ENCODE measurements around the gene PUS1.
"Not testable (repeated sequence)": the region's sequence is repeated elsewhere in the genome, so short reads cannot be mapped to it uniquely, and the experiment has no call there.

The PUS1 gene

DNA sequence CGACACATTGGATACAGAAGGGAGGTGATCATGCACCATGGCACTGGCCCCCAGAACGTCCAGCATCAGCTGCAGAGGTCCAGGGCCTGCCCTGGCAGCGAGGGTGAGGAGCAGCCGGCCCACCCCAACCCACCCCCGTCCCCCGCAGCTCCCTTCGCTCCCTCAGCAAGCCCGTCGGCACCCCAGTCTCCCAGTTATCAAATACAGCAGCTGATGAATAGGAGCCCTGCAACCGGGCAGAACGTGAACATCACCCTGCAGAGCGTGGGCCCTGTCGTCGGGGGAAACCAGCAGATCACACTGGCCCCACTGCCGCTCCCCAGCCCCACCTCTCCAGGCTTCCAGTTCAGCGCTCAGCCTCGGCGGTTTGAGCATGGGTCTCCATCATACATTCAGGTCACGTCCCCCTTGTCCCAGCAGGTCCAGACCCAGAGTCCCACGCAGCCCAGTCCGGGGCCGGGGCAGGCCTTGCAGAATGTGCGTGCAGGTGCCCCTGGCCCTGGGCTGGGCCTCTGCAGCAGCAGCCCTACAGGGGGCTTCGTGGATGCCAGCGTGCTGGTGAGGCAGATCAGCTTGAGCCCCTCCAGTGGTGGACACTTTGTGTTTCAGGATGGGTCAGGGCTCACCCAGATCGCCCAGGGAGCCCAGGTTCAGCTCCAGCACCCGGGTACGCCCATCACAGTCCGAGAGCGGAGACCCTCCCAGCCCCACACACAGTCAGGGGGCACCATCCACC is 31.7 kb downstream of the PUS1 start:
- not testable (repeated sequence) for DNase-seq (ENCODE audit: low read depth)

DNA sequence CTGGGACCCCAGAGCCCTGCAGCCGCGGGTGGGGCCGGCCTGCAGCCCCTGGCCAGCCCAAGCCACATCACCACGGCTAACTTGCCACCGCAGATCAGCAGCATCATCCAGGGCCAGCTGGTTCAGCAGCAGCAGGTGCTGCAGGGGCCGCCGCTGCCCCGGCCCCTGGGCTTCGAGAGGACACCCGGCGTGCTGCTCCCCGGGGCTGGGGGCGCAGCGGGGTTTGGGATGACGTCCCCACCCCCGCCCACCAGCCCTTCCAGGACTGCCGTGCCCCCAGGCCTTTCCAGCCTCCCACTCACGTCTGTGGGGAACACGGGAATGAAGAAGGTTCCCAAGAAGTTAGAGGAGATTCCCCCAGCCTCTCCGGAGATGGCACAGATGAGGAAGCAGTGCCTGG is 32.3 kb downstream of the PUS1 start:
- not testable (repeated sequence) for DNase-seq (ENCODE audit: low read depth)

DNA sequence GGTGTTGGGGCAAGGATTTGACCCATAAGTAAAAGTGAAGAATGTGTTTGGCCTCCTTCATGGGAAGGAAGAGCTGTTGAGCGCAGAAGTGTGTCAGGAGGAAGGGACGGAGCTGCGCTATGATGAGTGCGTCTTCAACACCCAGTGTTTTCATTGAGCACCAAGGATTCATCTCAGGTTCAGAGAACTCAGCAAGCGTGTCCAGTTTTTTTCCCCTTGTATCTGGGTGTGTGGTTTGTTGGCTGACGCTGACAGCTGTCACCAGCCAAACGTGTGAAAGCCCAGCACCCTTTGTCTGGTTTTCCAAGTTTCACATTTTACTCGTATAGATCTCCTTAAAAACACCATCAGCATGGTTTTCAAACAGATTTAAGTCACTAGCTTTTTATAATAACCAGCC is 33.0 kb downstream of the PUS1 start:
- no peak for DNase-seq (ENCODE audit: low read depth)

DNA sequence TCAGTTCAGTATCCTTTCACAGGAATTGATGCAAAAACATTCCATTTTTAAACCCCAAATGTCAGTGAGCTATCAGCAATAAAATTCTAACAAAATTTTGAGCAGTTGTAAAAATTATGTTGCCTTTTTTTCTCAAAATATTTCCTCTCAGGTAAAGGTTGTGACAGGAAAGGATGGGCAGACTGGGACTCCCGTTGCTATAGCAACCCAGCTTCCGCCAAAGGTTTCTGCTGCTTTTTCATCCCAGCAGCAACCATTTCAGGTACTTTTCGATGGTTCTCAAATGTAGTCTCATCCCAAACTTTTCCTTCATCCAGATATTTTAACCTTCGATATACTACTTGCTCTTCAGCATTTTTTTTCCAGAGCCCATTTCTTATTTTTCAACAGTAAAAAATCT is 34.3 kb downstream of the PUS1 start:
- no peak for DNase-seq (ENCODE audit: low read depth)

DNA sequence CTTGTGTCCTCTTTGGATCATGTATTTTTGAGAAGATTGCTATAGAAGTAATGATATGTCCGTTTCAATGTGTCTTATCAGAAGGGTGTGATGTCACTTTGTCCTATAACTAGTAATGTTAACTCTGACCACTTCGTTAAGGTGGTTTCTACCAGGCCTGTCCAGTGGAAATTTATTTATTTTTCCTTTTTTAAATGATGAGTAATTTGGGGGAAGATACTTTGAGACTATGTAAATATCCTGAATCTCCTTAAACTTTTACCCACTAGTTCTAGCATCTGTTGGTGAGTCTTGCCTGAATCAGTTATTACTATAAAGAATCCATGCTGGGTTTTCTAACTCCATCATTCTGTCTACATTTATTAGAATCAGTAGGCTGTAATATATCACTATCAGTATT is 36.0 kb downstream of the PUS1 start:
- DNase-seq (ENCODE audit: low read depth) = no peak

DNA sequence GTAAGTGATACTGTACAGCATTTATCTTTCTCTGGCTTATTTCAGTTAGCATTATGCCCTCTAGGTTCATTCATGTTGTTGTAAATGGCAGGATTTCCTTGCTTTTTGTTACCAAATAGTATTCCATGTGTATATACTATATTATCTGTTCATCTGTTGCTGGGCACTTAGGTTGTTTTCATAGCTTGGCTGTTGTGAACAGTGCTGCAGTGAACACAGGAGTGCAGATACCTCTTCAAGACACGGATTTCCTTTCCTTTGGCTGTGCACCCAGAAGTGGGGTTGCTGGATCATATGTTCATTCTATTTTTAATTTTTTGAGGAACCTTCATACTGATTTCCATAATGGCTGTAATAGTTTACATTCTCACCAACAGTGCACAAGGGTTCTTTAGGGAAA is 42.1 kb downstream of the PUS1 start:
- DNase-seq (ENCODE audit: low read depth) = no peak

DNA sequence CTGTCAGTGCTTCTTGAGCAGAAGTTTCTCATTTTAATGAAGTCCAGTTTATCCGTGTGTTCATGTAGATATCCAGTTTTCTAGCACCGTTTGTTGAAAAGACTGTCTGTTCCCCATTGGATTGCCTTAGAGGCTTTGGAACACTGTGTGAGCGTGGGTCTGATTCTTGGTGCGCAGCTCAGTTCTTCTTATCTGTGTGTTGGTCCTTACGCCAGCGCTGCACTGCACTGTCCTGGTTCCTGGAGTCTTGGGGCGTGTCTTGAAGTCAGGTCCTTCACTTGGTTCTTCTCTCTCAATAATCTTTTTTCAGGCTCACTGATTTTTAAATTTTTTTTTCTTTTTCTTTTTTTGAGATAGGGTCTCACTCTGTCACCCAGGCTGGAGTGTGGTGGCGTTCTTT is 46.2 kb downstream of the PUS1 start:
- no peak for DNase-seq (ENCODE audit: low read depth)

DNA sequence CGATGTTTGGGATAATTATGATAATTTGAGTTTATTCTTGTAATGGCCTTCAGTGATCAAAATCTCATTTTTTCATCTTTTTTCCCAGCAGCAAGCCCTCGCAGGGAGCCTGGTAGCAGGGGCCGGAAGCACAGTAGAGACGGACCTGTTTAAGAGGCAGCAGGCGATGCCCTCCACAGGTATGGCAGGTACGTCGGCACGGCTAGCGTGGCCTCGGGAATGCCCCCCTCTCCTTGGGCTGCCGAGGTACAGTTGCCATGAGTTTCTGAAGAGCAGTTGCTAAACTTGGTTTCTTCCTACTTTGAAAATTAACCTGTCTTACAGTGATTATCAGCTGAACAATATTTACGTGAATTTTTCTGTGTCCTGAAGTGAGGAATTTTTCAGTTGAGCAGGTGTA is 50.5 kb downstream of the PUS1 start:
- DNase-seq (ENCODE audit: low read depth) = no peak

DNA sequence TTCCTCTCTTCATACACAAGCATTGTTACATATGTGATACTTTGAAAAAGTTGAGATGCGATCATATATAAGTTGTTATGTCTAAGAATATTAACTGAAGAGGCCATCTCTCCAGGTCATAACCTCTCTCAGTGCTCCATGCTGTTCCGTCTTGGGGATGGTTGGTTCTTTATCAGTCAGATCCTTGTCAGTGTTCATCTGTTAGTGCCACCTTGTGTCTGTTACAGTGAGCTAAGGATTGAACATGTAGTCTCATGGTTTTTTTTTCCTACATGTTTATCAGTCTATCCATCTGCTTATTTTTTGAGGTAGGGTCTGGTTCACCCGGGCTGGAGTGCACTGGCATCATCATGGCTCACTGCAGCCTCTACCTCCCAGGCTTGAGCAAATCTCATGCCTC is 51.2 kb downstream of the PUS1 start:
- DNase-seq (ENCODE audit: low read depth) = no peak

DNA sequence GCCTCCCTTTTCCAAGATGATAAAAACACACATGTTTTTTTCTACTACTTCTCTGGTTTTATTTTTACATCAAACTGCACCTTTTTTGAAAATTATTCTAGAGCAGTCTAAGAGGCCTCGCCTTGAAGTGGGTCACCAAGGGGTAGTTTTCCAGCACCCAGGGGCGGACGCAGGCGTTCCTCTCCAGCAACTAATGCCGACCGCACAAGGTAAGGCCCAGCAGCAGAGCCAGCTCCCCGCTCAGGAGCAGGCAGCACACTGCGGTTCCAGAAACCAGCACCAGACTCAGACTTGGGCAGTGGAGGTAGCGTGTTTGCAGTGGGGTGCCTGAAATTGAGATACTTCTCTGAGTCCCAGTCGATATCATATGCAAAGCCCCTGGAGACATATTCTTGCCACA is 52.3 kb downstream of the PUS1 start:
- DNase-seq (ENCODE audit: low read depth) = no peak

DNA sequence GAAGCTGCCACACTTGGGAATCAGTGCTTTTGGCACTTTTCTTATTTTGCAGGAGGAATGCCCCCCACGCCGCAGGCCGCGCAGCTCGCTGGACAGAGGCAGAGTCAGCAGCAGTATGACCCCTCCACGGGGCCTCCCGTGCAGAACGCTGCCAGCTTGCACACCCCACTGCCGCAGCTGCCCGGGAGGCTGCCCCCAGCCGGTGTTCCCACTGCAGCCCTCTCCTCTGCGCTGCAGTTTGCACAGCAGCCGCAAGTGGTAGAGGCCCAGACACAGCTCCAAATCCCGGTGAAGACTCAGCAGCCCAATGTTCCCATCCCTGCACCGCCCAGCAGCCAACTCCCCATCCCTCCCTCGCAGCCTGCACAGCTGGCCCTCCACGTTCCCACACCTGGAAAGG is 53.0 kb downstream of the PUS1 start:
- DNase-seq (ENCODE audit: low read depth) = no peak

DNA sequence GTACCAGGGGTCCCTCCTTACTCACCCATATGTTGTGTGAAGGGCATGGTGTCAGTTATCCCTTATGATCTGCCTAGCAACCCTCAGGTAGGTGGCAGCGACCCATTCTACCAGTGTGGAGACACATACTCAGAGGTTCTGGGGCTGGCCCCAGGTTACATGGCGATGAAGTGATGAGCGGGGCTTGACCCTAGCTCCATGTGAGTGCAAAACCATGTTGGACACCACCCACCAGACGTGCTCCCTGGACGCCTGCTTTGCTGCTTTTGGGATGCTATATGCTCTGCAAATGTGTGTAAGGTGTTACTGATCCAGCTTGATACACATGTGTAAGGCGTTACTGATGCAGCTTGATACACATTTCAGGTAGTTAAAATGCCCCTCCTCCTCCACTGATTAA is 54.0 kb downstream of the PUS1 start:
- DNase-seq (ENCODE audit: low read depth) = no peak

DNA sequence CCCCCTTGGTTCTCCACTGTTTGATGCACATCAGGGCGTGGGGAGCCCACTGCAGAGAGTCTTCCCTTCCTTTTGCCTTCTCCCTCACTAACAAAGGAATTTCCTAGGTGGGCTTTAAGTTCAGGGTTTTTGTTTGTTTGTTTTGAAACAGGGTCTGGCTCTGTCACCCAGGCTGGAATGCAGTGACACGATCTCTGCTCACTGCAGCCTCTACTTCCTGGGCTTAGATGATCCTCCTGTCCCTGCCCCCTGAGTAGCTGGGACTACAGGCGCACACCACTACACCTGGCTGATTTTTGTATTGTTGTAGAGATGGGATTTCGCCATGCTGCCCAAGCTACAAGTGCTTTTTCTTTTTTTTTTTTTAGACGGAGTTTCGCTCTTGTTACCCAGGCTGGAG is 54.5 kb downstream of the PUS1 start:
- DNase-seq (ENCODE audit: low read depth) = no peak

DNA sequence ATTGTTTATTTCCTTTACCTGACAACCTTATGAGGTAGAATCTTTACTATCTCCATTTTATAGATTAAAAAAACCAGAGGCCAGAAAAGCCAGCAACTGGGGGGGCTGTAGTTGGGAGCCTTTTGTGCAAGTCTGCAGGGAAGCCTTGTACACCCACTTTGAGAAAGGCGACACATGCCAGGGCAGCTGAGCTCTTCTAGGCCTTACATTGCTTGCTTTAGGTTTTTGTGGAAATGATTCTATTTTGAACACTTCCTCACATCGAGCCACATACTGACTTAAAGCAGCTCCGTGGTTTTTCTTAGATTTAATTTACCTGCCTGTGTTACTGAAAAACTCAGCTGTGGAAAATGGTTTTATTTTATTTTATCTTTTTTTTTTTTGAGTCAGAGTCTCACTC is 55.3 kb downstream of the PUS1 start:
- no peak for DNase-seq (ENCODE audit: low read depth)

DNA sequence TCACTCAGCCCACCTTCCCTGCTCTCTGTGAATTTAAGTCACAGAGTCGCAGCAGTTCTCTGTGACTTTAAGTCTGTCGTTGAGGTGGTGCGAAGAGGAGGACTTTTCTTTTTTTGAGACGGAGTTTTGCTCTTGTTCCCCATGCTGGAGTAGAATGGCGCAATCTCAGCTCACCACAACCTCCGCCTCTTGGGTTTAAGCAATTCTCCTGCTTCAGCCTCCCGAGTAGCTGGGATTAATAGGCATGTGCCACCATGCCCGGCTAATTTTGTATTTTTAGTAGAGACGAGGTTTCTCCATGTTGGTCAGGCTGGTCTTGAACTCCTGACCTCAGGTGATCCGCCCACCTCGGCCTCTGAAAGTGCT is 56.4 kb downstream of the PUS1 start:
- not testable (repeated sequence) for DNase-seq (ENCODE audit: low read depth)

DNA sequence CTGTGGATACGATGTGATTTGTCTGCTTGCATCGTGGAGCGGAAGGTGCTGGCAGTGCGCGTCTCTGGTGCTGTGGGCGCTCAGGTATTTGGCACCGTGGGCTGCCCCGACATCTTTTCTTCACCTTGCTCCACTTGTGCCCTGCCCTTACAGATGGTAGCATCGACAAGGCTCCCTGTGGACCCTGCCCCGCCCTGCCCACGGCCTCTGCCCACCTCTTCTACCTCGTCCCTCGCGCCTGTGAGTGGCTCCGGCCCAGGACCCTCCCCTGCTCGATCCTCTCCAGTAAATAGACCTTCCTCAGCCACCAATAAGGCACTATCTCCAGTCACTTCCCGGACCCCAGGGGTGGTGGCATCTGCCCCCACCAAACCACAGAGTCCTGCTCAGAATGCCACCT is 57.3 kb downstream of the PUS1 start:
- DNase-seq (ENCODE audit: low read depth) = no peak

DNA sequence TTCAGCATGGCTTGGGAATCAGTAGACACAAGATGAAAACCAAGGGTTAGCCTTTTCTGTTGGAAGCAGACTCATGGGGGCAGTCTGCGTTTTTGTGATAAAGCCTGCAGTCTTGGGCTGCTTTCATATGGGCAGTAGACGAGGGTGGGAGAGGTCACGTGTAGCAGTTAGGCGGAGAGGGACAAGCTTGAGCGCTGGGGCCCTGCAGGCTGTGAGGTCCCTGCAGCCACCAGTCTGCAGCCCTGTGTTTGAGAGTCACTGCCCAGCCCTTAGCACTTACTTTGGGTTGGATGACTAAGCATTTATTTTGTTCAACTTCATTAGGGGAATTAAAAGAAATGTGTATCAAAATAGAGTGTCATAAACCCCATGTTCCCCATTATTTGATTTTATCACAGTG is 57.8 kb downstream of the PUS1 start:
- DNase-seq (ENCODE audit: low read depth) = no peak

DNA sequence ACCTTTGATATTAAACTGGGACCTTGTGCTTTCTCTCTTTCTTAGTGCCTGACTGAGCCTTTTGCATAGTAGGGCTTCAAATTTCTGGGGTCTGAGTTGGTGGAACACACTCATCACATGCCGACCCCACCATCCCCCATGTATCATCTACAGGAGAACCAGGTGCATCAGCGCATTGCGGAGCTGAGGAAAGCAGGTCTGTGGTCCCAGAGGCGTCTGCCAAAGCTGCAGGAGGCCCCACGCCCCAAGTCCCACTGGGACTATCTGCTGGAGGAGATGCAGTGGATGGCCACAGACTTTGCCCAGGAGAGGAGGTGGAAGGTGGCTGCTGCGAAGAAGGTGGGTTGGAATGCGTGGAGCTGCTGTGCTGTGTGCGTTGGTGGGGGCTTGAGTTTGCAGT is 58.5 kb downstream of the PUS1 start:
- no peak for DNase-seq (ENCODE audit: low read depth)

DNA sequence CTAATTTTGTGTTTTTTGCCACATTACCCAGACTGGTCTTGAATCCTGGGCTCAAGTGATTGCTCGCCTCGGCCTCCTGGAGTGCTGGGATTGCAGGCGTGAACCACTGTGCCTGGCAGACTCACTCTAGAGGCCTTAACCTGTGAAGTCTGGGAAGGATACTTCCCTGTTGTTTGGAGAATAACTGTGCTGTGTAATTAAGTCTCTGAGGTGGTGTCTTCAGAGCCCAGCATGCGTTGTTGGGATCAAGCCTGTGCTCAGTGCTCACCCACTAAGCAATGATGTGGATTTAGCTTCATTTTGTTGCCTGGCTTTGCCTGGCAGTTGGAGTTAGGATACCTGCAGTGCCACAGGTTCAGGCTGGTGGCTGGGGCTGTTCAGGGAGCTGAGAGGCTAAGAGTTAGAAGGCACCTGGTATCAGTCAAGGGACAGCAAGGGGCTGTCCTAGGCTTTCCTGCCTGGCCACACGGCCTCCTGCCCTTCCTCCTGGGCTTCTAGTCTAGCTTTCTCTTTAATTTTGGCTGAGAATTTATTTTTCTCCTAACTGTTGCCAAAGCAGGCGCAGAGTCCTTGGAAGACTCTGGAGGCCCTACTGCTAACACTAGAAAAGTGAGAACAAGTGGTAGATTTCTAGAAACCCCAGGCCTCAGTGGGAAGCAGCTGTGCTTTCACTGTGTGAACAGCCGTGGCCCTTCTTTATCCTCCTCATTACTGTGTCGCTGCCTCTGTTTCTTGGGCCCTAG is 59.1 kb downstream of the PUS1 start:
- no peak for DNase-seq (ENCODE audit: low read depth)

DNA sequence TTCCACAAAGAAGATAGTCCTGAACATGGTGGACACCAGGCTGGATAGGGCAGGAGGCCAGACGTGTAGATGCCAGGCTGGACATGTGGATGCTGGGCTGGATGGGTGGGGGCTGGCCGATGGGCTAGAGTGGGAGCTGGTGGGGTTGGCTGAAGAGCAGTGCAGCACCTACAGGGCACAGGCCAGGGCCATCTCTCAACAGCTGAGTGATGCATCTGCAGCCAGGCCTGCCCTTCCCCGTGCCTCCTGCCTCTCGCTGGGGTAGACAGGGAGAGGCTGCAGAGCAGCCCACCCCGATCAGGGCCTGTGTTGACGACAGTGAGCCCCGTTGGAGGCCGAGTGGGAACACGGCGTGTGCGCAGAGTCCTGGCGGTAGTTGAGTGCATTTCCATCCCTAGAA is 59.9 kb downstream of the PUS1 start:
- DNase-seq (ENCODE audit: low read depth) = no peak

DNA sequence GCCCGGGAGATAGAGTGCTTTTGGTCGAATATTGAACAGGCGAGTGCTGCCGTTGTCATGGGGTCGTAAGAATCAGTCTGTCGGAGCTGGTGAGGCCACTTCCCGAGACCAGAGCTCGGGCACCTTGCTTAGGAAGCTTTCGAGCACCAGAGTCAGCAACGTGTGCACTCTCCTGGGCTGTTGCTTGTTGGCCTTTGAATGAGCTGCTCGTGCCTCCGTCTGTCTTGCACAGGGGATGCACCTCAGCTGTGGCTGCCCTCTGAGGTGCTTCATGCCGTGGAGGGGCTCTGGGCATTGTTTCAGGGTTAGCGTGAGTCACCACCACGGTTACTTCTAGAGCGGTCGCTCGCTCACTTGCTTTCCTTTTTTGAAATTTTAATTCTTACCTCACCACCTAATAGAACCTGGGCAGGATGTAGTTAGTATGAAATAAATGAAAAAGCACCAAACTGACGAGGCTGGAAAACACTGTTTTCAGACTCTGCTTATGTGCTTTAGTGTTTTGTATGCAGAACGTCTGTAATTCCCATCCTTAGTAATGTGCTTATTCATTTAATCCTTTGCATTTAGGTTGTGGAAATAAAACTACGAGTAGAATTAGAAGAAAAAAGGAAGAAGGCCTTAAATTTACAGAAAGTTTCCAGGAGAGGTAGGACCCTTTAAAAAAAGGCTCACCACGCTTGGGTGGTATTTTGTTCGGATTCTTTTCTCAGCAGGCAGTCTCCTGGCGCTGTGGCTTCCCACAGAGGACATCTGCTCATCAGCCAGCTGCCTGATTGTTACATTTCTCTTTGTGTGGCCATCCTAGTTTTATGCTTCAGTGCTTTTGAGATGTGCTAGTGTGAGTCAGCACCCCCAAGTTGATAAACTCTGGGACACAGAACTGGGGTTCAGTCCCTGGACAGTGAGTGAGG is 61.2 kb downstream of the PUS1 start:
- DNase-seq (ENCODE audit: low read depth) = no peak

DNA sequence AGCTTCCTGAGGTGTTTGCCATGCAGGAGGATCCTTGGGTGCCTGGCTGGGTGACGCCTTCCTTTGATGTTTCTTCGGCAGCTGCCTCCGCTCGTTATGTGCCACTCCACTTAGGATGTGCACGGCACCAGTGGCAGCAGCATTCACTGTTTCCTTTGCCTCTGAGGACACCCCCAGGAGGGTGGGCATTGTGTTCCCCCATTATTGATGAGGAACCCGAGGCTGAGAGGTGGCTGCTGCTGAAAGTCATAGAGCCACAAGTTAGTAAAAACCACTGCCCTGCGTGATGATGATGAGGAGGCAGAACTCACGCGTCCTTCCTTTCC is 61.9 kb downstream of the PUS1 start:
- no peak for DNase-seq (ENCODE audit: low read depth)

DNA sequence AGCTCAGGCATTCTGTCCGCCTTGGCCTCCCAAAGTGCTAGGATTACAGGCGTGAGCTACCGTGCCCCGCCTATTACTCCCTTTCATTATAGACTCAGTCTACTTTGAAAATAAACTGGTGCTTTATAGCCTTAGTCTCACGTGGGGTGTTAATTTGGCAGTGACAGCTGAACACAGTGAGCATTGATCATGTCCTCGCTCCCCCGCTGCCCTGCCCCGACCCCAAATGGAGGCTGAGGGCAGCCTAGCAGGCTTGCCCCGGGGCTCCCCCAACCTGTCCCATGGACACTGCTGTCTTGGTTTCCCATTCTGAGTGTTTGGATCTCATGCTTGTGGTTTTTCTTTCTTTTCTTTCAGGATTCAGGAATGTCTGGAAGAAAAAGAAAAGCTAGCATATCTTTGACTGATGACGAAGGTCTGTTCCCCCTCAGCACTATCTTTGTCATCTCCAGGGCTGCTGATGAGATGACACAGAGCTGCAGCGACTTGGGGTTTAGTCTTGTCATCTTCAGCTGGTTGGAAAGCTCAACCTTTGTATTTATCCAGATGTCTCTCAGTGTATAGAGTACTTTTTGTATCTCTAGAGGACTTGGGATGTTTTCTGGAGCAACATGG is 62.8 kb downstream of the PUS1 start:
- DNase-seq (ENCODE audit: low read depth) = no peak

Data from GM04503 (cell line).